Osteocyte (in vitro differentiated cells): ENCODE measurements around the gene RABL3. TPM values are rescaled to one million over a fixed set of nuclear protein-coding genes. Genes with fewer than 3 reads are reported as not detected.
"Not testable (repeated sequence)": the region's sequence is repeated elsewhere in the genome, so short reads cannot be mapped to it uniquely, and the experiment has no call there.

Source experiments
- DNase-seq: peaks from one replicate; pipeline ENCODE4 v3.0.0; 2021; ENCODE audit warnings: mixed read lengths; ENCODE audit not compliant: unreplicated experiment; ENCODE audit errors: extremely low spot score
- H3K27ac Mint-ChIP-seq: one replicate; pipeline ENCODE4 v1.8.0; 2021; ENCODE audit warnings: mild to moderate bottlenecking, mixed read lengths; ENCODE audit not compliant: unreplicated experiment
- H3K27me3 Mint-ChIP-seq: one replicate; pipeline ENCODE4 v1.8.0; 2021; ENCODE audit warnings: mixed read lengths; ENCODE audit not compliant: unreplicated experiment
- H3K36me3 Mint-ChIP-seq: one replicate; pipeline ENCODE4 v1.8.0; 2021; ENCODE audit warnings: mixed read lengths; ENCODE audit not compliant: unreplicated experiment
- H3K4me1 Mint-ChIP-seq: one replicate; pipeline ENCODE4 v1.8.0; 2021; ENCODE audit warnings: mixed read lengths; ENCODE audit not compliant: unreplicated experiment
- H3K4me3 Mint-ChIP-seq: one replicate; pipeline ENCODE4 v1.8.0; 2021; ENCODE audit warnings: mild to moderate bottlenecking, moderate library complexity, mixed read lengths; ENCODE audit not compliant: unreplicated experiment
- H3K9me3 Mint-ChIP-seq: one replicate; pipeline ENCODE4 v1.8.0; 2021; ENCODE audit warnings: mixed read lengths; ENCODE audit not compliant: unreplicated experiment
- CTCF ChIP-seq: fragments of 200-600 bp; sonication (generic); IDR thresholded peaks from 2 replicates; pipeline ENCODE4 v1.5.0; 2021; ENCODE audit warnings: antibody characterized with exemption, mild to moderate bottlenecking, moderate library complexity
- total RNA-seq: library from RNA; stranded (reverse); gene quantifications from 2 replicates; pipeline ENCODE4 v1.2.1, GENCODE V29; 2021

RABL3 gene
- total RNA-seq, 1 donor from 2014 or later = 17.4 TPM

GRCh38 chr3:120763601-120764000, 21.3 kb upstream of the RABL3 start:
- Mint-ChIP-seq H3K27ac (peak overlapping the region; percentile 58), H3K27me3 (no peaks in the 10 kb centered on the region), H3K4me1 (peaks cover 50% of the 10 kb centered on the region), H3K36me3 (peaks cover 7% of the 10 kb centered on the region), H3K4me3 (no peak overlapping the region), H3K9me3 (no peaks in the 10 kb centered on the region)
- DNase-seq = no peak
- TF ChIP-seq CTCF = no peak

GRCh38 chr3:120762615-120763014, 20.3 kb upstream of the RABL3 start:
- Mint-ChIP-seq H3K4me1 (peaks cover 44% of the 10 kb centered on the region), H3K4me3 (peak overlapping the region; percentile 3), H3K27me3 (no peaks in the 10 kb centered on the region), H3K27ac (peak overlapping the region; percentile 70), H3K9me3 (no peaks in the 10 kb centered on the region), H3K36me3 (peaks cover 5% of the 10 kb centered on the region)
- no peak for TF ChIP-seq CTCF
- no peak for DNase-seq

- H3K27ac Mint-ChIP-seq, H3K9me3 Mint-ChIP-seq, H3K4me3 Mint-ChIP-seq, H3K27me3 Mint-ChIP-seq, DNase-seq: not testable (repeated sequence)
- Mint-ChIP-seq H3K4me1 (peaks cover 22% of the 10 kb centered on the region), H3K36me3 (peaks cover 18% of the 10 kb centered on the region)
Measured at GRCh38 chr3:120758551-120758950, 16.2 kb upstream of the RABL3 start.

- H3K36me3 Mint-ChIP-seq = peaks cover 28% of the 10 kb centered on the region
- H3K9me3 Mint-ChIP-seq = no peaks in the 10 kb centered on the region
- H3K4me1 Mint-ChIP-seq = peaks cover 7% of the 10 kb centered on the region
- no peak overlapping the region for H3K27ac Mint-ChIP-seq
- no peak for TF ChIP-seq CTCF
- DNase-seq = no peak
- no peaks in the 10 kb centered on the region for H3K27me3 Mint-ChIP-seq
- no peak overlapping the region for H3K4me3 Mint-ChIP-seq
Measured at GRCh38 chr3:120756061-120756460, 13.7 kb upstream of the RABL3 start.

GRCh38 chr3:120753810-120754209, 11.5 kb upstream of the RABL3 start:
- Mint-ChIP-seq H3K4me1 (peaks cover 7% of the 10 kb centered on the region), H3K4me3 (no peak overlapping the region), H3K27ac (peak overlapping the region; percentile 43), H3K27me3 (no peaks in the 10 kb centered on the region), H3K9me3 (no peaks in the 10 kb centered on the region), H3K36me3 (peaks cover 26% of the 10 kb centered on the region)
- no peak for DNase-seq
- no peak for TF ChIP-seq CTCF

- Mint-ChIP-seq H3K4me3 (no peak overlapping the region), H3K27ac (no peak overlapping the region), H3K27me3 (no peaks in the 10 kb centered on the region), H3K4me1 (peaks cover 7% of the 10 kb centered on the region), H3K36me3 (peaks cover 26% of the 10 kb centered on the region), H3K9me3 (no peaks in the 10 kb centered on the region)
- TF ChIP-seq CTCF = no peak
- DNase-seq = no peak
Measured at GRCh38 chr3:120752865-120753264, 10.5 kb upstream of the RABL3 start.
